NB4 (cell line): ENCODE measurements around the gene APOBEC2.
A peak's percentile ranks its signal among the peaks of the same experiment; 100 is the strongest.

Source experiments
- DNase-seq: peaks from one replicate; pipeline ENCODE4 v3.0.0; 2010; ENCODE audit warnings: low read depth
- H3K4me3 ChIP-seq: one replicate; pipeline ENCODE4 v1.5.1; 2011; ENCODE audit warnings: mild to moderate bottlenecking, low read depth, low read length, moderate library complexity
- CTCF ChIP-seq: IDR thresholded peaks from one replicate; pipeline ENCODE4 v1.5.1; 2012; ENCODE audit warnings: low read depth, low read length
- MYC ChIP-seq: IDR thresholded peaks from 2 replicates; pipeline ENCODE4 v1.6.1; 2011; ENCODE audit warnings: low read depth, low read length
- POLR2A ChIP-seq: IDR thresholded peaks from 2 replicates; pipeline ENCODE4 v1.6.1; 2011; ENCODE audit warnings: mild to moderate bottlenecking; ENCODE audit not compliant: insufficient read length; ENCODE audit errors: extremely low read depth
- TF ChIP-seq, protein P1 (sequence below): IDR thresholded peaks from 2 replicates; pipeline ENCODE4 v1.6.1; 2011; ENCODE audit warnings: low read depth, low read length

Gene APOBEC2

DNA sequence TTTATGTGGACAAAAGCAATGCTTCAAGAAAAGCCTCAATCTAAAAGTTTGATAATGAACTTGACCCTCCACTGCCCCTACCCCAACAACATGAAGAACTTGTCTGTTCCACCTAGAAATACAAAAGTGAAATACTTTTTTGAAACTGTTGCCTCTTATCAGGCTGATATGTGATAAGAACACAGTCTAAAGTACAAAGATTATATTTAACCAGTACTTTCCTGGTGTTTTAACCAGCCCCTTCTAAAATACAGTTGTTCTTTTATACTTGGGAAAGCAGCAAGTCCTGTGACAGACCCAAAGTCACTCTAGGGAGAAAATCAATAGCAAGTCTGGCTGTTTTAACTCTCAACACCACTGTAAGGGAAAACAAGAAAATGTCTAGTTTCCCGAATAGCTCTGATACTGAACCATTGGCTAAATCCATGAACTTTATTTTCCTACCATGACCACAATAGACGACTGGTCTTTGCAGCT is 12.6 kb downstream of the APOBEC2 start:
- no peak for TF ChIP-seq MYC
- no peak for TF ChIP-seq POLR2A
- TF ChIP-seq, protein P1, sequence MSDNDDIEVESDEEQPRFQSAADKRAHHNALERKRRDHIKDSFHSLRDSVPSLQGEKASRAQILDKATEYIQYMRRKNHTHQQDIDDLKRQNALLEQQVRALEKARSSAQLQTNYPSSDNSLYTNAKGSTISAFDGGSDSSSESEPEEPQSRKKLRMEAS = no peak
- TF ChIP-seq CTCF = no peak
- H3K4me3 ChIP-seq = no peak overlapping the region
- DNase-seq = no peak

DNA sequence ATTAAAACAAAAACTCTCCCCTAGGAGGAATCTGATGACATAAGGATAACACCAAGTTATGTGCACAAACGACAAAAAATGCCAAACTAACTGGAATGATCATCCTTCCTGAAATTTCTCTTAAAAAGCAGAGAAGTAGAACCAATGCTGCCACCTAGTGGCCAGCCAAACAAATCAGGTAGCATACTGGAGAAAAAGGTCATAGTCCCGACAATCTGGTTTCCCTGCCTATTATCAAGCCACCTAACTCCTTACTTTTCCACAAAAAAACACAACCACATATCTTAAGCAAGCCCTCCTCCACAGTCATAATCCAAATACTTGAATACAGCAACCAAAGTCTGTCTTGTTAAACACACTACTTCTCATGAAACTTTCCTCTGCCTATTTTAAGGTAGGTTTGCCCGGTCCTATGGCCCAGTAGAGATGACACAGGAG is 13.9 kb downstream of the APOBEC2 start:
- peak; percentile 84 for TF ChIP-seq CTCF
- TF ChIP-seq POLR2A = no peak
- peak; percentile 82 for DNase-seq
- no peak overlapping the region for H3K4me3 ChIP-seq

DNA sequence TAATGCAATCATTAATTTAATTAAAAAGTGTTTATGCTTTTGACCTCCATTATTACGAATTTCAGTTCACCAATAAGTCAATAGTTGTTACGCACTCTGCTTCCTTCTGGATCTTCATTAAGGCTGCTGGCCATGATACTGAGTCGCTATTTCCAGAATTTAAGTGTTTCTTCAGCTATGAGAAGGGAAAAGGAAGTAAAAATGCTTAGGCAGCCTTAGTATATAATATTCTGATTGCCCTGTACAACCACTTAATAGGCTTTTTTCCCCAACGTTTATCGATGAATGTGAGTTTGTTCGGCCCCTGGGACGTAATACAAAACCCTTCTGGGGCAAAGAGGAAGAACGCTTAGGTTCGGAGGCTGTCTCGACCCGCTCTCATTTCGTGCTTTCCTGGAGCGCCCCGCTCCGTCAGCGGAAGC is 18.5 kb downstream of the APOBEC2 start:
- TF ChIP-seq MYC (0 out of 2 replicates have a peak, but pooled peaks have one; percentile 7), CTCF (no peak)
- H3K4me3 ChIP-seq = peak overlapping the region; percentile 81
- DNase-seq = no peak

GRCh38 chr6:41071923-41072835 is 19.2 kb downstream of the APOBEC2 start, which contains the start of gene OARD1:
Gene OARD1, minus strand, starts transcription at chr6:41072356. Its CDS starts 722 bp downstream, at chr6:41071634.
- DNase-seq = peak; percentile 99
- TF ChIP-seq, protein P1 = peak; percentile 57
- TF ChIP-seq POLR2A = peak; percentile 86
- peak; percentile 73 for TF ChIP-seq MYC
- TF ChIP-seq CTCF = no peak
- peak within 1 kb of the TSS; percentile 81 for H3K4me3 ChIP-seq

GRCh38 chr6:41072836-41073202 is 19.8 kb downstream of the APOBEC2 start, which contains the start of gene NFYA:
Gene NFYA, plus strand, starts transcription at chr6:41072974. Its CDS starts 6,116 bp downstream, at chr6:41079090.
- TF ChIP-seq, protein P1 = no peak
- TF ChIP-seq POLR2A = no peak
- H3K4me3 ChIP-seq = peak within 1 kb of the TSS; percentile 81
- no peak for DNase-seq

DNA sequence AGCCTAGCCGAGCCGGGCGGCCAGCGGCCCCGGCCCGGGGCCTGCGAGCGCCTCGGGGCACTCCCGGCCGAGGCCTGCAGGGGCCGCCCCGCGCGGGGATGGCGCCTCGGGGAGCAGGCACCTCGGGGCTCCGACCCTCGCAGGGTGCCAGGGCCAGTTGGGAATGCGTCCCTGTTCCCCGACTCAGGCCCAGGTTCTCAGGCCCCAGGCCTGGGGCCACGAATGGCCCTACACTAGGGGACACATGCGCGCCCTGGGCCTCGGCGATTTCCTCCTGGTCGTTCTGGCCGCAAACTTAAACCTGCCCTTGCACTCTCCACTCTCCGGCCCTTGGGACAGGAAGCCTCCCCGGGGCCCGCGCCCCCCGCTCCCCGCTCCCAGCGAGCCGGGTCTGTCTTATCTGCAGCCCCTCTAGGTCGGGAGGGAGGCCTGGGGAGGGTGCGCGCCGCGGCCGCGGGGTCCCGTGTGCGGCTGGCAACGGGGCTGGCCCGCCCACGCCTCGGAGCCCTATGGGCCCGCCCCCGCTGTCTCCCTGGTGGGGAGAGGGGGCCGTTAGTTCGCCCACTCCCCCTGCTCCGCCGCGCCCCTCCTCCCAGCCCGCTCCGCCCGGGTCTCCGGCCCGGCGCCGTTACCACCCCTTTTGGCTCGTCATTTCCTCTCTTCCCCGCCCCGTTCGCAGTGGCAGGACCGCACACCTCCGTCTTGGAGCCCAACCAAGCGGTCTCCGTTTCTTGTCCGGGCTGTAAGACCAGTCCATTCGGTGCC is 20.4 kb downstream of the APOBEC2 start:
- peak overlapping the region; percentile 79 for H3K4me3 ChIP-seq
- peak; percentile 95 for DNase-seq

More for the DNA sequence above, 20.4 kb downstream of the APOBEC2 start:
- TF ChIP-seq POLR2A = peak; percentile 94
- TF ChIP-seq, protein P1 = peak; percentile 37
- peak; percentile 57 for TF ChIP-seq MYC
- no peak for TF ChIP-seq CTCF
